Suprapubic skin (tissue), 4 donors: ENCODE measurements around the gene TRIM40. TPM values are rescaled to one million over a fixed set of nuclear protein-coding genes. Genes with fewer than 3 reads are reported as not detected.
"Not testable (repeated sequence)": the region's sequence is repeated elsewhere in the genome, so short reads cannot be mapped to it uniquely, and the experiment has no call there.

ENCODE experiments used
- DNase-seq, 2 donors: peaks; one replicate each; pipeline ENCODE4 v3.0.0-alpha.2; 2019; ENCODE audit warnings: low spot score in 2 of 2
- H3K27ac ChIP-seq: fragments of 200-600 bp; sonication (generic); one replicate; pipeline ENCODE4 v1.5.1; 2019
- H3K27me3 ChIP-seq: fragments of 200-600 bp; sonication (generic); one replicate; pipeline ENCODE4 v1.5.1; 2019
- H3K36me3 ChIP-seq: fragments of 200-600 bp; sonication (generic); one replicate; pipeline ENCODE4 v1.5.1; 2019
- H3K4me1 ChIP-seq: fragments of 200-600 bp; sonication (generic); one replicate; pipeline ENCODE4 v1.5.1; 2019
- H3K4me3 ChIP-seq: fragments of 200-600 bp; sonication (generic); one replicate; pipeline ENCODE4 v1.5.1; 2019; ENCODE audit warnings: mild to moderate bottlenecking
- H3K9me3 ChIP-seq: fragments of 200-600 bp; sonication (generic); one replicate; pipeline ENCODE4 v1.5.1; 2019
- EP300 ChIP-seq: sonication (generic); formaldehyde crosslinking; IDR thresholded peaks from one replicate; pipeline ENCODE4 v1.6.1; 2017; ENCODE audit warnings: antibody characterized with exemption
- POLR2A ChIP-seq, 2 donors: fragments of 450-650 bp; IDR thresholded peaks; one replicate each; pipeline ENCODE4 v1.6.1; 2017; ENCODE audit warnings: antibody characterized with exemption in 2 of 2, mild to moderate bottlenecking in 2 of 2, moderate library complexity in 2 of 2
- POLR2AphosphoS5 ChIP-seq, 3 donors: sonication (generic); formaldehyde crosslinking; IDR thresholded peaks; one replicate each; pipeline ENCODE4 v1.6.1; 2017; ENCODE audit warnings: antibody characterized with exemption in 3 of 3
- WGBS: methylation state at CpG from one replicate; pipeline ENCODE4 v1.1.5; 2018; 5-methylcytosine and 5-hydroxymethylcytosine counted together
- total RNA-seq, 4 donors: library from RNA; depleted of rRNA; stranded (reverse); fragments of >200 nt; gene quantifications; one replicate each; pipeline ENCODE4 v1.1.0, GENCODE V29; 2016
- TF ChIP-seq, protein P1 (sequence below), 2 donors: fragments of 200-600 bp in 1 of 2; fragments of 450-650 bp in 1 of 2; sonication (generic) in 1 of 2; IDR thresholded peaks; one replicate each; pipeline ENCODE4 v1.5.1; 2016 to 2019; ENCODE audit warnings: antibody characterized with exemption in 2 of 2, mild to moderate bottlenecking in 1 of 2, moderate library complexity in 1 of 2

The TRIM40 gene
- total RNA-seq, 4 donors from 2014 or later: not detected

GRCh38 chr6:30116724-30117123 is 19.2 kb upstream of the TRIM40 start:
- no peak overlapping the region for H3K4me3 ChIP-seq
- TF ChIP-seq POLR2AphosphoS5 (IDR thresholded peaks at IDR 0.05) (no peak), POLR2A (IDR thresholded peaks at IDR 0.05) (no peak), EP300 (no peak)
- TF ChIP-seq, protein P1, sequence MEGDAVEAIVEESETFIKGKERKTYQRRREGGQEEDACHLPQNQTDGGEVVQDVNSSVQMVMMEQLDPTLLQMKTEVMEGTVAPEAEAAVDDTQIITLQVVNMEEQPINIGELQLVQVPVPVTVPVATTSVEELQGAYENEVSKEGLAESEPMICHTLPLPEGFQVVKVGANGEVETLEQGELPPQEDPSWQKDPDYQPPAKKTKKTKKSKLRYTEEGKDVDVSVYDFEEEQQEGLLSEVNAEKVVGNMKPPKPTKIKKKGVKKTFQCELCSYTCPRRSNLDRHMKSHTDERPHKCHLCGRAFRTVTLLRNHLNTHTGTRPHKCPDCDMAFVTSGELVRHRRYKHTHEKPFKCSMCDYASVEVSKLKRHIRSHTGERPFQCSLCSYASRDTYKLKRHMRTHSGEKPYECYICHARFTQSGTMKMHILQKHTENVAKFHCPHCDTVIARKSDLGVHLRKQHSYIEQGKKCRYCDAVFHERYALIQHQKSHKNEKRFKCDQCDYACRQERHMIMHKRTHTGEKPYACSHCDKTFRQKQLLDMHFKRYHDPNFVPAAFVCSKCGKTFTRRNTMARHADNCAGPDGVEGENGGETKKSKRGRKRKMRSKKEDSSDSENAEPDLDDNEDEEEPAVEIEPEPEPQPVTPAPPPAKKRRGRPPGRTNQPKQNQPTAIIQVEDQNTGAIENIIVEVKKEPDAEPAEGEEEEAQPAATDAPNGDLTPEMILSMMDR (IDR thresholded peaks at IDR 0.05): no peak
- H3K27me3 ChIP-seq: peaks cover 43% of the 10 kb centered on the region

DNA sequence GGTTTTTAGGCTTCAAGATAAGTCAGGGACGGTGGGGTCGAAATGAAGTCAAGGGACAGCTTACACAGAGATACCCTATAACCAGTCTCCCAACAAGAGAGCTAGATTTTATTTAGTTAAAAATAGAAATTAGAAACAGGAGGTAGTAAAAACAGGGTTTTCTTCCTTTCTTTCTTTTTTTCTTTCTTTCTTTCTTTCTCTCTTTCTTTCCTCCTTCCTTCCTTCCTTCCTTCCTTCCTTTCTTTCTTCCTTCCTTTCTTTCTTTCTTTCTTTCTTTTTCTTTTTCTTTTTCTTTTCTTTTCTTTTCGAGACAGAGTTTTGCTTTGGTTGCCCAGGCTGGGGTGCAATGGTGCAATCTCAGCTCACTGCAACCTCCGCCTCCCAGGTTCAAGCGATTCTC is 17.2 kb upstream of the TRIM40 start:
- 92% methylated on average over 5 of the region's 5 CpGs for WGBS

More at GRCh38 chr6:30116724-30117123, 19.2 kb upstream of the TRIM40 start:
- Histone ChIP-seq H3K4me1 (no peaks in the 10 kb centered on the region), H3K9me3 (no peaks in the 10 kb centered on the region), H3K36me3 (no peaks in the 10 kb centered on the region), H3K27ac (no peak overlapping the region)
- WGBS: 74% methylated on average over 6 of the region's 6 CpGs
- DNase-seq: no peak

DNA sequence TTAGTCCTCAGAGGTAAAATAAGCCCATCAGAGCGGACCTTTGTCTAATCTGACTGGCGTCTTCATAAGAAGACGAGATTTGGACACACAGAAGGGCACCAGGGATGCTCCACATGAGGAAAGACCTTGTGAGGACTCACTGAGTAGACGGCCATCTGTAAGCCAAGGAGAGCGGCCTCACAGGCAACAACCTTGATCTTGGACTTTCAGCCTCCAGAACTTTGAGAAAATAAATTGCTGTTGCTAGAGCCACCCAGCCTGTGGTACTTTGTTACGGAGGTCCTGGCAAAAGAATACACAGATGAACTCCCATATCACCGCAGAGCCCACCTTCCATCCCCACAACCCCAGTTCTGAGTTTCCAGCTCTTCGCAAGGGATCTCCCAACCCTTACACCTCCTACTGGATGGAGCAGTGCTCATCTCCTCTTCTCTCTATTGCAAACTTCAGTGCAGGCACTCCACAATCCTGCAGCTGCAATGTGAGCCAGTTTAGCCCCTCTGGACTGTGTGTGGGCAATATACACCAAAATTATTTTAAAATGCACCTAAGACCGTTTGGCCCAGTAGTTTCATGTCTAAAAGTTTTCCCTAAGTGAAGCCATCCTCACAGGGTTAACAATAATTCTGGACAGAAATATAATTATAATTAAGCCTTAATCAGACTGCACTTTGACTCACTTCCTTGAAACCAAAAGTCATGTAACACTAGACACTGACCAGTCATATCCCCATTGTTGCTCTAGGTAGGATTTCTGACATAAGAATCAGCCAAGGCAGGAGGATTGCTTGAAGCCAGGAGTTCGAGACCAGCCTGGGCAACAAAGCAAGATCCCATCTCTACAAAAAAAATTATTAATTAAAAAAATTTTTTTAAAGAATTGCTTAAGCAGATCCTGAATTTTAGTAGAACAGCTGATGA is 14.2 kb upstream of the TRIM40 start:
- 84% methylated on average over 10 of the region's 10 CpGs for WGBS
- peaks cover 16% of the 10 kb centered on the region for H3K27me3 ChIP-seq
- H3K9me3 ChIP-seq: no peaks in the 10 kb centered on the region
- TF ChIP-seq EP300 (no peak), POLR2A (IDR thresholded peaks at IDR 0.05) (no peak), POLR2AphosphoS5 (IDR thresholded peaks at IDR 0.05) (no peak)
- TF ChIP-seq, protein P1 (IDR thresholded peaks at IDR 0.05): no peak
- no peaks in the 10 kb centered on the region for H3K4me1 ChIP-seq
- H3K4me3 ChIP-seq: no peak overlapping the region
- no peak overlapping the region for H3K27ac ChIP-seq
- H3K36me3 ChIP-seq: no peaks in the 10 kb centered on the region
- DNase-seq: no peak

More for the DNA sequence above, 17.2 kb upstream of the TRIM40 start:
- not testable (repeated sequence) for H3K9me3 ChIP-seq, H3K4me1 ChIP-seq, H3K4me3 ChIP-seq, DNase-seq, H3K36me3 ChIP-seq, H3K27ac ChIP-seq
- H3K27me3 ChIP-seq: peaks cover 24% of the 10 kb centered on the region

DNA sequence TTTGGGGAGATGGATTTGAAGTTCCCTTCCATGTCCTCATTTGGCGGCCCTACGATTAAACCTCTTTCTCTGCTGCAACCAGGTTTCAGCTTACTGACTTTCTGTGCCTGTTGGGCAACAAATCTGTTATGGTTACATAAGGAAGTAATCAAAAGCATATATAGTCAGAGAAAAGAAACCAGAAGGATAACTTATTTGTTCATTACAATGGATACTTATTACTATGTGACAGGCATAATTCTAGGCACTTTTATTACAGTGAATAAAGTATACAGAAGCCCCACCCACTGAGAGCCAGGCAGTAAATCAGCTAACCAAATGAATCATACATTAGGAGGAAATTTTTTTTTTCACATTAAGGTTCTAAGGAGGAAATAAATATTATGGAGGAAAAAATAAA is 13.4 kb upstream of the TRIM40 start:
- no peak overlapping the region for H3K27ac ChIP-seq
- no peaks in the 10 kb centered on the region for H3K36me3 ChIP-seq
- WGBS: 19% methylated on average over 2 of the region's 2 CpGs
- peaks cover 22% of the 10 kb centered on the region for H3K27me3 ChIP-seq
- no peak overlapping the region for H3K4me3 ChIP-seq
- no peak for DNase-seq
- H3K4me1 ChIP-seq: peaks cover 2% of the 10 kb centered on the region
- no peaks in the 10 kb centered on the region for H3K9me3 ChIP-seq
- no peak for TF ChIP-seq EP300
- TF ChIP-seq POLR2AphosphoS5 (IDR thresholded peaks at IDR 0.05): no peak
- TF ChIP-seq POLR2A (IDR thresholded peaks at IDR 0.05): no peak
- TF ChIP-seq, protein P1 (IDR thresholded peaks at IDR 0.05): no peak

DNA sequence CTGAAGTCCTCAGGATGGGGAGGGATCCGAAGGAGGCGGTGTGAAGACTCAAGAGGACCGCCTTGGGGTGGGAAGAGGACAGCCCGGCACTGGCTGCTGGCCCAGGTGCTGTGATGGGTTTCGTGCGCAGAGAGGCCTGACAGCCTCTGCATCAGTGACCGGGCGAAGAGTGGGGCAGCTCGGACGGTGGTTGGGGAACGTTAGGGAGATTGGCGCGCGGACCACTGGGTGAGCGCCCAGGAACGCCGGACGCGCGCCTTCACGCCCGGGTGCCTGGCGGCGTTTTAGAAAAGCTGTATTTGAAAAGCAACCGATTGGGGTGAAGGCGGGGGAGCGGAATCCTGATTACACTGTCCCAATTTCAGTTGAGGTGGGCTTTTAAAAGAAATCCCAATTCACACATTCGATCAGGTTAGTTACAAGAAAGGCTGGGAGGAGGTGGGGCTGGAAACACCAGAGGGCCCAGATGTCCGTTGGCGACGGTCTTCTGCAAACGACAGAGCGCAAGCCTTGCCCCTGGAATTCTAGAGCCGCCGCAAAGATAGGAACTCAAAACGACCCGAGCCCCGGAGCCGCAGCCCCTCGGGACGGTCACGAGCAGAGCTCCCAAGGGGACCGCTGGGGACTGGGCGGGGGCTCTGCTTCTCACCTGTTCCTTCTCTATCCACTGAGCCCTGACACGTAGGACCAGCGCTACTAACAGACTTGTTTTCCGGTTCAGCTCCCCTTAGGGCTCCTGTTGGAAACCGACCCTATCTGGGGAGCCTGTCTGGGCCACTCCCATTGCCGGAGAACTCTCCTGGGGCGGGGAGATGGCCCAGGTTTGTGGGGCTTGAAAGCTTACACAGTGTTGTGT is 8.5 kb upstream of the TRIM40 start:
- Histone ChIP-seq H3K27me3 (peaks cover 62% of the 10 kb centered on the region), H3K9me3 (no peaks in the 10 kb centered on the region), H3K4me1 (peaks cover 18% of the 10 kb centered on the region), H3K4me3 (peak overlapping the region; percentile 10), H3K27ac (no peak overlapping the region), H3K36me3 (no peaks in the 10 kb centered on the region)
- TF ChIP-seq, protein P1 (IDR thresholded peaks at IDR 0.05): no peak
- TF ChIP-seq POLR2A (IDR thresholded peaks at IDR 0.05) (no peak), EP300 (no peak), POLR2AphosphoS5 (IDR thresholded peaks at IDR 0.05) (no peak)
- no peak for DNase-seq
- 11% methylated on average over 50 of the region's 50 CpGs for WGBS
